Activated CD8-positive, alpha-beta T cell treated with anti-CD3 and anti-CD28 coated beads for 36 hours (primary cell): Measurements from ENCODE around the gene PGM5. TPM values are rescaled to one million over a fixed set of nuclear protein-coding genes. Genes with fewer than 3 reads are reported as not detected.

Source experiments
- ATAC-seq: fragments of 200-7000 bp; cut with Tn5 transposase; one replicate; pipeline ENCODE4 v1.10.0; 2021; ENCODE audit warnings: mild to moderate bottlenecking, moderate library complexity
- CTCF ChIA-PET: fragments of 350-600 bp; sonication (Branson Sonifier 250); formaldehyde crosslinking; loops from one replicate; lab custom pipeline; 2021; ENCODE audit warnings: antibody characterized with exemption; lab: Charles Lee
- POLR2A ChIA-PET: fragments of 350-600 bp; sonication (Branson Sonifier 250); formaldehyde crosslinking; loops from one replicate; lab custom pipeline; 2021; ENCODE audit warnings: antibody characterized with exemption; lab: Charles Lee
- DNase-seq: peaks from one replicate; pipeline ENCODE4 v3.0.0-alpha.2; 2020
- H3K27ac Mint-ChIP-seq: one replicate; pipeline ENCODE4 v1.8.0; 2021; ENCODE audit warnings: mild to moderate bottlenecking, mixed read lengths
- H3K27me3 Mint-ChIP-seq: one replicate; pipeline ENCODE4 v1.8.0; 2021; ENCODE audit warnings: mixed read lengths
- H3K36me3 Mint-ChIP-seq: one replicate; pipeline ENCODE4 v1.8.0; 2021; ENCODE audit warnings: low read depth, mixed read lengths
- H3K4me1 Mint-ChIP-seq: one replicate; pipeline ENCODE4 v1.8.0; 2021; ENCODE audit warnings: low read depth, mixed read lengths
- H3K4me3 Mint-ChIP-seq: one replicate; pipeline ENCODE4 v1.8.0; 2021; ENCODE audit warnings: mild to moderate bottlenecking, moderate library complexity, mixed read lengths
- H3K9me3 Mint-ChIP-seq: one replicate; pipeline ENCODE4 v1.8.0; 2021; ENCODE audit warnings: mixed read lengths
- intact Hi-C: fragments of 100-400 bp; cut with micrococcal nuclease; formaldehyde crosslinking; loops from one replicate; pipeline ENCODE4 v1.10.0; 2022
- total RNA-seq, 2 experiments: library from RNA; stranded (reverse); gene quantifications; one replicate each; pipeline ENCODE4 v1.2.3, GENCODE V29; 2021
- TF ChIP-seq, protein P1 (sequence below): fragments of 200-600 bp; IDR thresholded peaks from one replicate; pipeline ENCODE4 v1.8.0; 2022; ENCODE audit warnings: antibody characterized with exemption, mild to moderate bottlenecking

PGM5 gene
- total RNA-seq, 2 experiments from 2014 or later = not detected

DNA sequence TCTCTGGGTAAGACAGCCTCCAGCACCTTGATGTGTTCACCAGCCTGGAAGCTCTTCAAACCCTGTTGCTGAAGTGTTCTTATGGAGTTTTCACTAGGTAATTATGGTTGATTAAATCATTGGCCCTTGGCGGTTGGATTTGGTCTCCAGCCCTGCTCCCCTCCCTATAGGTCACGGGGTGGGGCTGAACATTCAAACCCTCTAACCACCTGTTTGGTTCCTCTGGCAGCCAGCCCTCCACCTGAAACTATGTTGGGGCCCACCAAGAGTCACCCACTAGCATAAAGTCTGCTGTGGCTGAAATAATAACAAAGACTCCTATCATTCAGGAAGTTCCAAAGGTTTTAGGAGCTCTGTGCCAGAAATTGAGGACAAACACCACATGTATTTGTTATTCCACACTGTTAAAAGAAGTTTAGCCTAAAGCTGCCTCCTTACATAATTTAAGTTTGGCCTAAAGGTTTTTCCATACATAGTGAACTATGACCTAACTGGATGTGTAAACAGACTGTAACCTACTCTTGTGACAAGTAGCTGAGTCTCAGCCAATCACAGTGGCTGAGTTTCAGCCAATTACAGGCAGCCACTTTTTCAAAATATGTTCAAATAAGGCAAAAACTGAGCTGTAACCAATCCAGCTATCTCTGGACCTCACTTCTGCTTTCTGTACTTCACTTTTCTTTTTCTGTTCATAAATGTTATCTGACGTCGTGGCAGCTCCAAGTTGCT lies 149.4 kb downstream of the PGM5 start:
- H3K27ac Mint-ChIP-seq = no peak overlapping the region
- H3K36me3 Mint-ChIP-seq = no peaks in the 10 kb centered on the region
- TF ChIP-seq, protein P1, sequence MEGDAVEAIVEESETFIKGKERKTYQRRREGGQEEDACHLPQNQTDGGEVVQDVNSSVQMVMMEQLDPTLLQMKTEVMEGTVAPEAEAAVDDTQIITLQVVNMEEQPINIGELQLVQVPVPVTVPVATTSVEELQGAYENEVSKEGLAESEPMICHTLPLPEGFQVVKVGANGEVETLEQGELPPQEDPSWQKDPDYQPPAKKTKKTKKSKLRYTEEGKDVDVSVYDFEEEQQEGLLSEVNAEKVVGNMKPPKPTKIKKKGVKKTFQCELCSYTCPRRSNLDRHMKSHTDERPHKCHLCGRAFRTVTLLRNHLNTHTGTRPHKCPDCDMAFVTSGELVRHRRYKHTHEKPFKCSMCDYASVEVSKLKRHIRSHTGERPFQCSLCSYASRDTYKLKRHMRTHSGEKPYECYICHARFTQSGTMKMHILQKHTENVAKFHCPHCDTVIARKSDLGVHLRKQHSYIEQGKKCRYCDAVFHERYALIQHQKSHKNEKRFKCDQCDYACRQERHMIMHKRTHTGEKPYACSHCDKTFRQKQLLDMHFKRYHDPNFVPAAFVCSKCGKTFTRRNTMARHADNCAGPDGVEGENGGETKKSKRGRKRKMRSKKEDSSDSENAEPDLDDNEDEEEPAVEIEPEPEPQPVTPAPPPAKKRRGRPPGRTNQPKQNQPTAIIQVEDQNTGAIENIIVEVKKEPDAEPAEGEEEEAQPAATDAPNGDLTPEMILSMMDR = no peak
- intact Hi-C loops = no loop called here
- H3K9me3 Mint-ChIP-seq = no peaks in the 10 kb centered on the region
- H3K4me3 Mint-ChIP-seq = no peak overlapping the region
- DNase-seq = no peak
- ATAC-seq = no peak
- H3K27me3 Mint-ChIP-seq = peaks cover 4% of the 10 kb centered on the region
- POLR2A ChIA-PET = no interaction called here
- no peaks in the 10 kb centered on the region for H3K4me1 Mint-ChIP-seq
- CTCF ChIA-PET = interaction anchor here (1.3 kb wide), 1 partner anchor 28 kb away, joined by 4 read pairs; no protein-coding TSS in a partner anchor

DNA sequence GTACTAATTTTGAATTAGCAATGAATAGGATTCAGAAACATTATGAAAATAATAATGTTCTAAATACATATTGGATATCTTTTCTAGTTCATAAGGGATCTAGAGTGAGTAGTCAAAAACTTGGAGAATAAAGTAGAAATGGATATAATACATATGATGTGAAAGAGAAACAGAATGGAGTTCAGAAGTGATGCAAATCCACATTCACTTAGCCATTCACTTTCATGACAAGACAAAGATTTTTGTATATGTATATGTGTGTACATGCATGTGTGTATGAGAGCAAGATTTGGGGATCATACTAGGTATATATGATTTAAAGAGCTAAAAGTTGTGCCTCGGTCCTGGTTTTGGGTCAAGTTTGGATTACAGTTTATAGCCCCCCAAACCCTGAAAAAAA lies 150.1 kb downstream of the PGM5 start:
- H3K4me3 Mint-ChIP-seq = no peak overlapping the region
- DNase-seq (no peak), ATAC-seq (no peak)
- no peak overlapping the region for H3K27ac Mint-ChIP-seq
- no peaks in the 10 kb centered on the region for H3K9me3 Mint-ChIP-seq
- CTCF ChIA-PET = interaction anchor here (1.3 to 1.9 kb wide), 3 partner anchors 12 to 89 kb away, joined by 3 to 7 read pairs (median 4); no protein-coding TSS in a partner anchor
- TF ChIP-seq, protein P1 = no peak
- H3K4me1 Mint-ChIP-seq = no peaks in the 10 kb centered on the region
- intact Hi-C loops = no loop called here
- POLR2A ChIA-PET = no interaction called here
- H3K36me3 Mint-ChIP-seq = no peaks in the 10 kb centered on the region
- peaks cover 4% of the 10 kb centered on the region for H3K27me3 Mint-ChIP-seq

DNA sequence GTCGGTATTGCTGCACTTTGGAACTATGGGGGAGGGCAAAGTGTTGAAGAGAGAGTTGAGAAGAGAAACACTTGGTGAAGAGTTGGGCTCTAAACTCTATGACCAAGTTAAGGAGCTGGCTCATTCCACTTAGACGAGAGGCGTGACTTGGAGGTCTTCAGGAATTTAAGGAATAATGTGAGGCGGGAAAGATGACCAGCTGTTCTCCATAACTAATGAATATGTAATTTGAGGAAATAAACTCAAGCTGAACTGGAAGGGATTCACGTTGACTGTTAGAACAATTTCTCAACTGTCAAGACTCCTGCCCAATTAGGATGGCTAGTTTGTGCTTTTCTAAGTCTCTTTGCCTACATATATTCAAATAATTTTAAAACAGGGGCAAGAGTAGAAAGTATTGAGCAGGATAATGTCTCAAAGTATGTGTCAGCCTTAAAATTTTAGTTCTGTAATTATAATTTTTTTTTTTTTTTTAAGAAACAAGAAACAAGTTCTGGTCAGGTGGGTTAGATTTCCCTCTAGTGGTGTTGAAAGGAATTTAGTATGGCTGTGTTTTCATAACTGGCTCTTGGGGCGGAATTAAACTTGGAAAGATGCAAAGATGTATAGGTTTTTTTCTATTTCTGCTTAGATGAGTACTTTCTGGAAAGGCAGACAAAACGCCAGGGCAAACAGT lies 150.9 kb downstream of the PGM5 start:
- ATAC-seq = no peak
- no peak overlapping the region for H3K27ac Mint-ChIP-seq
- H3K36me3 Mint-ChIP-seq = no peaks in the 10 kb centered on the region
- TF ChIP-seq, protein P1 = peak; percentile 44
- no peaks in the 10 kb centered on the region for H3K4me1 Mint-ChIP-seq
- POLR2A ChIA-PET = no interaction called here
- H3K27me3 Mint-ChIP-seq = peaks cover 4% of the 10 kb centered on the region
- no peaks in the 10 kb centered on the region for H3K9me3 Mint-ChIP-seq
- DNase-seq = no peak
- CTCF ChIA-PET = interaction anchor here (1.0 to 1.9 kb wide), 6 partner anchors 13 to 90 kb away, joined by 3 to 7 read pairs (median 4); no protein-coding TSS in a partner anchor
- intact Hi-C loops = no loop called here
- H3K4me3 Mint-ChIP-seq = no peak overlapping the region

DNA sequence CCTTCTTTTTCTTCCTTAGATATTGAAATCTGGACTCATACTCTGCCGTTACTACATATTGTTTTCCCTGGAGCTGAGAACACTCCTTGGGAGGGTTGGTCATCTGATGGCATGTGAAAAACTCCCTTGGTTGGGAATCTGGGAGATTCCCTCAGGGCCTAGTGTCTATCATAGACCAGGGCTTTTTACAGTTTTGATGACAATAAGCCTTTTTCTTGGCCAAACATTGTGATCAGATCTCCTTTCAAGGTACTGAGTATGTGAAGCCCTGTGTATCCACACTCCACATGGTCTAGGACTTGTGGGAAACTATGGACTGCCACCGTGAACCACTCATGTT lies 151.4 kb downstream of the PGM5 start:
- POLR2A ChIA-PET = no interaction called here
- ATAC-seq (no peak), DNase-seq (no peak)
- CTCF ChIA-PET = interaction anchor here (1.0 to 1.9 kb wide), 5 partner anchors 13 to 90 kb away, joined by 3 to 7 read pairs (median 3); no protein-coding TSS in a partner anchor
- H3K4me3 Mint-ChIP-seq = no peak overlapping the region
- TF ChIP-seq, protein P1 = peak; percentile 0
- no peaks in the 10 kb centered on the region for H3K4me1 Mint-ChIP-seq
- intact Hi-C loops = no loop called here
- H3K36me3 Mint-ChIP-seq = no peaks in the 10 kb centered on the region
- H3K9me3 Mint-ChIP-seq = no peaks in the 10 kb centered on the region
- H3K27ac Mint-ChIP-seq = no peak overlapping the region
- H3K27me3 Mint-ChIP-seq = peaks cover 4% of the 10 kb centered on the region

DNA sequence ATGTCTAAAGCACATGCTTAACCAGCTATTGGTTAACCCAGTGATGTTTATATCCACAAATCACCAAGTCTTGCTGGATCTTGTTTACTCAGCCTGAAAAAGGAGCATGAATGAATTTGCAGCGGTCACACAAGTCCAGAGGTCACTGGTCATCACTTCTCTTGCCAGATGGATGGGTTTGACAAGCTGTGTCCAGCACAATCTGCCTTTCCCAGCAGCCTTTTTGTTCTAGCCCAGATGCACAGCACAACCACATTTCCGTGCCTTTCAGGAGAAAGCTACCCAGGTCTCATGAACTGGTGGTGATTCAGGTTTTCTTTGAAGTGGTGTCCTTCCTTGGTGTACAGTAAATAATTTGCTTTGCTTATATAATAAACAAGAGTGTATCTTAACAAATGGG lies 152.1 kb downstream of the PGM5 start:
- no peaks in the 10 kb centered on the region for H3K36me3 Mint-ChIP-seq
- intact Hi-C loops = no loop called here
- DNase-seq (no peak), ATAC-seq (no peak)
- H3K27ac Mint-ChIP-seq = no peak overlapping the region
- no peaks in the 10 kb centered on the region for H3K9me3 Mint-ChIP-seq
- peaks cover 4% of the 10 kb centered on the region for H3K27me3 Mint-ChIP-seq
- CTCF ChIA-PET = interaction anchor here (1.0 to 1.9 kb wide), 4 partner anchors 14 to 84 kb away, joined by 3 to 7 read pairs (median 4); no protein-coding TSS in a partner anchor
- H3K4me3 Mint-ChIP-seq = no peak overlapping the region
- no peaks in the 10 kb centered on the region for H3K4me1 Mint-ChIP-seq
- POLR2A ChIA-PET = no interaction called here
- TF ChIP-seq, protein P1 = no peak
